Measurements from ENCODE around the gene DGKG.

Gene DGKG

DNA sequence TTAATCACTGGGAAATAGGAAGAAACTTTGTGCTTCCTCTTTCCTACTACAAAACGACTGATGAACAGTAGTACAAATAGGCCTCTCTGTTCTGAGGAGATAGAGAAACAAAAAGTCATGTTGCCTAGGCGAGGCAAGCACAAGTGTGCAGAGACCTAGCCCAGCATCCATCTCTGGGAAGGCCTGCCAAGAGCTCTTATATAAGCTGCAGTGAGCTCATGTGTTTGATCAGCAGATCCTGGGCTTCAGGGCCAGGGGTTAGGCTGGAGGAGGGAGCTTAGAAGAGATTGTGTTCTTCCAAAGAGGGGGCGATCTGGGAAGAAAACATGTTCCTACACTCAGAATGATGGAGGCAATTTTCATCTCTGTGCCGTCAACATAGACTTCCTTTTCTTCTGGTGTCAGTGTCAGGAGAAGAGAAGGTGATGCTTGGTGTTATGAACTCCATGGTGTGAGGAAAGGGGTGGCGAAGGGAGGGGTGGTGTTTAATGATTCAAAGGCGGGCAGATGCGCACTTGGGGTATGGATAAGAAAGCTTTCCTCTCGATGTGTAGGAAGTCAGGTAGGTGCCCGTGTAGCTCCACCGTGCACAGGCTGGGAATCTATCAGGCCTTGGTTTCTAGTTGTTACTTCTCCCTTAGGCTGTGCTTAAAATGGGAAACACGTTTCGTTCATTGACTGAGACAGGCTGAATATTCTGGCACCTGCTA, 223.6 kb downstream of the DGKG start:
- no peak for DNase-seq (ENCODE audit: low spot score)

DNA sequence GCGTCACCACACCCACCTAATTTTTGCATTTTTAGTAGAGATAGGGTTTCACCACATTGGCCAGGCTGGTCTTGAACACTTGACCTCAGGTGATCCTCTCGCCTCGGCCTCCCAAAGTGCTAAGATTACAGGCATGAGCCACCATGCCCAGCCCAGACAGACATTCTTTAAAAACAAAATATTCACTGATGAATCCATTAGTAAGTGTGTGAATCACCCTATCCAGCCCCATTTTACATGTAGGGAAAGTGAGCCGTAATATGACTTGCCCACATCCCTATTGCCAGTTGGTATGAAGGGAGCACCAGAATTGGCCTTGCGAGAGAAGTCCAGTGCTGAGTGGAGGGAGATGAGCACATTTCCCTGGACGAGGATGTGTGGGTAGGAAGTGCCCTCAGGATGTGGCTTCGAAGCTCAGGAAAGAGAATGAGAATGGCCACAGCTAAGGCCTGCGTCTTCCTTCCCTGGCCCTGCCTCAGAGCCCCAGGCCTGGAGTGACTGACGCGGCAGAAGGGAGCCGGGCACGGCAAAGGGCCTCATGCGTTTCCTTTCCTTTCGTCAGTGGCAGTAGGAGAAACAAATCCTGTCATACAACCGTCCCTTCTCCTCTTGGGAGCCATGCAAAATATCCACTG, 224.9 kb downstream of the DGKG start:
- no peak for DNase-seq (ENCODE audit: low spot score)

DNA sequence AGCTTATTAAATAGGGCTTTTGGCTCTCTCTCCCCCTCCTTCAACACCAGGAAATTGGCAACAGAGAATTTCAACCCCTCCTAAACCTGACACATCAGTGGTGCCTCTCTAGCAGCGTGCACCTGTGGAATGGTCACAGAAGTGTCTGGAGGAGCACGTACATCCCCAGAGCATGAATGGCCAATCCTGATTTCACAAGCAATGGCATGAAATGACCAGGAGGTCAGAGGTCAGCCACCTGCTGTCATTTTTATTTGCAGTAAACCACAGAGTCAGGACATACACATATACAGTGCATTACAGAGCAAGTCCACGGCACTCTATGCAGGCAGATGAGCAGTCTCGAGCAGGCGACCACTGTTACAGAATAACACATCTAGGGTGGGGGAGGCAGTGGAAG, 228.1 kb downstream of the DGKG start:
- DNase-seq (ENCODE audit: low spot score) = no peak

DNA sequence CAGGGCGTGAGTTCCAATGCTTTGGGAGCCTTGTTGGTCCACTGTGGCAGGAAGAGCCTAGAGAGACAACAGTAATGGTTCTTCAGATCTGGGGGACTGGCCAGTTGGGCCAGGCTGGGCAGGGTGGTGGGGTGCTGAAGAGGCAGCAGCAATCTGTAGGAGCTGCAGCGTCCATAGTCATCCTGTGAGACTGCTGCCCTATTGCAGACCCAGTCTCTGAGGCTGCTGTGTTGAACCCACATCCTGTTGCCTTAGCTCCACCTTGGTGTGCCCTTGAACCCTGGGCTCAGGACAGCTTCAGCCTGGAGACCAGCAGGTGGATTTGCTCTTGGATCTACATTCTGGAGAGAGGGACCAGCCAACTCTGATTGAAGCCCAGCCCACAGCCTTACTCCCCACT, 229.5 kb downstream of the DGKG start:
- no peak for DNase-seq (ENCODE audit: low spot score)

DNA sequence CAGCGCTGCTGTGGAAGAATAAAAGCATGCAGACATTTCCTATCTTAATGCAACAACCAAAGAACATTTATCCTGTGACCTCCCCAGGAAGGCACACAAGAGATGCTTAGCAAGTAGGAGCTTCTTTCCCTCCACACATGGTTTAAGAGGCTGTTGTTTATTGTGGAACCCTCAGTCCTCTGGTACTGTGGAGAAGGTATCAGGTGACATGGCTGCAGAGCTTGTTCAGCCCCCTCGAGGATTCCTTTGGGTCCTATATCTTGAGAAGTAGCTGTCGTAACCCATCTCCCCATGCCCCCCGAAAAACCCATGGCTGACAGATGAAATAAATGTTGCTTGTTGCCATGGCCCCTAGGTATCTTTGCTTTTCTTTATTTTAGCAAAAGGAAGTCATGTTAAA, 232.8 kb downstream of the DGKG start:
- no peak for DNase-seq (ENCODE audit: low spot score)

DNA sequence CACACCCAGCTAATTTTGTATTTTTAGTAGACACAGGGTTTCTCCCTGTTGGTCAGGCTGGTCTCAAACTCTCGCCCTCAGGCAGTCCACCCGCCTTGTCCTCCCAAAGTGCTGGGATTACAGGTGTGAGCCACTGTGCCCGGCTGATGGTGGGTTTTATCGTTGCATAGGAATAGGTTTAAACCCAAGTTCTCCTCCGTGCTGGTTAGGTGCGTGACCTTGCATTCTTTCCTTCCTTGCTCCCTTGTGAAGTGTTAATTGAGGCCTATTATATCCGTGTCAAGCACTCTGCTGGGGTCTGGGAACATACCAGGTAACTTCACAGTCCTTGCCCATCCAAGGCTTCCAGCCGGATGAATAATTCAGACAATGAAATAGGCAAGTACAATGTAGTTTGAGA, 233.9 kb downstream of the DGKG start:
- no peak for DNase-seq (ENCODE audit: low spot score)

DNA sequence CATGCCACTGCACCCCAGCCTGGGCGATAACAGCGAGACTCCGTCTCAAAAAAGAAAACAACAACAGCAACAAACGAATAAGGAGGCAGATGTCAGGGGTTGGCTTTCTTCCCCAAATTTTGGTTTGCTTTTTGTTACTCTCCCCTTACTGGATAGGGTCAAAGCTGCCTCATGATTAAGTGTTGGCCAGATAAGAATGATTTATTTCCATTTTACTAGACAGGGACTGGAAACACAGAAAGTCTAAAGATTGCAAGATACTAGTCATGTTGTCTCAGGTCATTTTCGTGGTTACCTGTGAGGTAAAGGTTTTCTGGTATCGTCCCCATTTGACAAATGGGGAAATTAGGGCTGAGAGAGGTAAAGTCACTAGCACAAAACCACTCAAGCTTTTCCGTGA, 234.6 kb downstream of the DGKG start:
- DNase-seq (ENCODE audit: low spot score) = no peak

DNA sequence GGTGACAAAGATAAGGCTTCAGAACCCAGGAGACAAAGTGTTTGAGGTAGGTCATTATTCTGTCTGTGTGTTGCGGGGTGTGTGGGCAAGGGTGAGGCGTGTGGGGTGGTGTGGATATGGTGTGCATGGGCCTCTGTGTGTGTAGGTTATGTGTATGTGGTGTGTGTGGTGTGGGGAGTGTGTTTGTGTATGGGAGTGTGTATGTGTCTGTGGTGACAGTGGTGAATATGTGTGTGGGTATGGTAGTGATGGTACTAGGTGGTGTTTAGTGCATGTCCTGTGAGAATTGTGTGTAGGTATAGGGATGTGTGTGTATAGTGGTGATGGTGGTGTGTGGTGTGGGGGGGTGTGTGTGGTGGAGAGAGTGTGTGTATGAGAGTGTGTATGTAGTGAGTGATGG, 236.9 kb downstream of the DGKG start:
- DNase-seq (ENCODE audit: low spot score) = no peak

DNA sequence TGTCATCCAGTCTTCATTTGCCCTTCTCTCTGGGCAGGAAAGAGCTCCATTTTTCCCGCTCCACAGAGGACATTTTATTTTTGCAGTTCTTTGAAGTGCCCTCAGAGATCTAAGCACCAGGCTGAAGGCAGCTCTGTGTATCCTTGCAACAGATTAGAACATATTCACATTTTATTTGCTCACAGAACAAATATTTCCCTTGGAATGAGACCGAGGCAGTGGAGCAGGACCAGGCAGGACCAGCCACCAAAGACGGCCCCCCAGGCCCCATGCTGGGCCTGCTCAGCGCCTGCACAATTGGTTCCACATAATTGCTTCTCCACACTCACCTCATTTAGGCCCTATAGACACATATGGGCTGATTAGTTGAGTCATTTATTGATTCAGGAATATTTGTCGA, 237.4 kb downstream of the DGKG start:
- no peak for DNase-seq (ENCODE audit: low spot score)

DNA sequence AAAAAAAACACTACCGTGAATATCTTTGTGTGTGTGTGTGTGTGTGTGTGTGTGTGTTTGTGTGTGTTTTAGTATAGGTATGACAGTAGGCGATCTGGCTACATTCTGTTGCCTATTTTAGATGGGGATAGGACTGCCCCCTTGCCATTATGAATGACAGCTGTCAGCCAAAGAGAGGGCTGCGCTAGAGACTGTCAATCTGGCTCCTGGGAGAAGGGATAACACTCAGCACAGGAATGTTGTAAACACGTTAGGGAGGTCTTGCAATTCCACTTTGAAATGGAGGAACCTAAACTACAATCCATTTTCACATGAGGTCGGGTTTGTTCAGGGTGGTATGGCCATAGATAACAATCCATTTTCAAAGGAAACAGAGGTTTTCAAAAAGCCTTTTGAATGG, 239.0 kb downstream of the DGKG start:
- no peak for DNase-seq (ENCODE audit: low spot score)

DNA sequence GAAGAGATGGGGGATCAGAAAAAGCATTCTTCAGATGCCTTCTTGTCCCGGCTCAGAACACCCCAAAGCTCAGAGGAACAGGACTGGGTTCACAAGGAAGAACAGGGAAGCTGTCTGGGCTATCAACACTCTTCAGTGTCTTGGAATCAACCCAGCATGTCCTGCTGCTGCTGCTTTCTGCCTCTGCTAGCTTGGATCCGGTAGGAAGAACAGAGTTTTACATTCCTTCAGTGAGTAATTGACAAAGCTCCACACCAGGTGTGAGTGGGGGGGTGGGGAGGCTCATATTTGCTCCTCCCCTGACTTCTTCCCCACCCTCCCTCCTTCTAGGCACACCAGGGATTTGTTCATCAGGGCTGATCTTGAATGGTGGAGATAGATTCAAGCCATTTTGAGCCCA, 240.1 kb downstream of the DGKG start:
- no peak for DNase-seq (ENCODE audit: low spot score)

DNA sequence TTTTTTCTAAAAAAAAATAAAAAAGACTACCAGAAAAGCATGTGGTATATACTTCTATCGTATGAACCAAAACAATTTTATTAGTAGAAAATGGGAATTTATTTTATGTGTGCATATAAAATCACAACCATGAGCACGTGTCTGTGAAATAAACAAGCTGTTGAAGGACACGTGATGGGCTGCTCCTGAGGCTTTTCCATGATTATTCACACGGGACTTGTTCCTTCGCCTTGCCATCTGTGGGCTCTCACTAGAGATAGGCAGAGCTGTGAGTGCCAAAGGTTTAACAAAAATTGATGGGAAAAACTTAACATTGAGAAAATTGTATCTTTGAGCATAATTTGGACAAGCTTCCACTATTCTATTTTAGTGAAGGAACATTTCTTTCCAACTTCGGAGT, 240.8 kb downstream of the DGKG start:
- DNase-seq (ENCODE audit: low spot score) = no peak

DNA sequence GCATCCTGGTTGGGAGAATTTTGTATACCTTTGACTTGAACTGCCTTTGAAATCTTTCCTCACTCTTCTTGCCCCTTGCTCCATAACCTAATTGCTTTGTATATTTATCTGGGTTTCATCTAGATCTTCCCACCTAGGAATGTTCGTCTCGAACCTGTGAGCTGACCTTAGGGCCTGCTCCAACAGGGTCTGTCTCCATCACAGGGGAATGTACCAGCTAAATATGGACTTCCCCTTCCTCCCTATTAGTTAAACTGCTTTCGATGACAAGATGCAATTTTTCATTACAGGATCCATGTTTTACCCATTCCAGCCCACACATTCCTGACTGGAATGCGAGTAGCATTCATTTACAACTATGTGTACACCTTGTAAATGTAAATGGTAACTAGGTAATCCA, 242.5 kb downstream of the DGKG start:
- no peak for DNase-seq (ENCODE audit: low spot score)

DNA sequence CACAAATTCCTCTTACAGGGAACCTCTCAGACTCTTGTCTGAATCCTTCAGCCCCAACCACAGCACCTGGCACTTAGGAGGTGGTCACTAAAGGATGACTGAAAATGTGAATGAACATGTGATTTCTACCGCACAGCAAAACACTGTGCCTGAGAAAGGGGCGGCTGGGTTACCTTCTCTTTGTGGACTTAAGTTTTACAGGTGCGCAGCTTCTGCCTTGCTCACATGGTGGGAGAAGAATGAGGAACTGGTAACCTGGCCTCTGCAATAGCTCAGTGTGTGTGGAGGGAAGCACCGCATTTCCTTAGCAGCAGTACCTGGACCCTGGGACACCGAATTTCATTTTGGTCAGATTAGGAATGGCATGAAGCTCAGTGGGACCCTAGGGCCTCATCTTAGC, 243.3 kb downstream of the DGKG start:
- no peak for DNase-seq (ENCODE audit: low spot score)

DNA sequence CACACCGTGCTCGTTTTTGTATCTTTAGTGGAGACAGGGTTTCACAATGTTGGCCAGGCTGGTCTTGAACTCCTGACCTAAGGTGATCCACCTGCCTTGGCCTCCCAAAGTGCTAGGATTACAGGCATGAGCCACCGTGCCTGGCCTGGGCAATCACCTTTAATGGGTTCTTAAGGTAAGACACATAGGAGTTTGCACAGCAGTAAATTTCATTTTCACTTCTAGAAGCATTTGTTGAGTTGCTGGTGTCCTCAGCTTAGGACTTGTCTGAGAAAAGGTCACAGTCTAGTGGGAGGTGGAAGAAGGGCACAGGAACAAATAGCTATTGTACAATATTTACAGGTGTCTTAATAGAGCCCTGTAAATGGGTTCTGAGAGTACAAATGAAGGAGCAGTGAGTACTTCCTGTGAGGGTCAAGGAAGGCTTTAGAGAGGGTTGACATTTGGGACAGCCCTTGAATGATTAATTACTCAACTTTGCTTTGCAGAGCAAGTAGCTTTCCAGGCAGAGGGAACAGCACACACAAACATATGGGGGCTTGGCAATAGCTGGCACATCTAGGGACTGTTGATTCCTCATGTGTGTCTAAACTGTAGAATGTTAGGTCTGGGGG, 244.4 kb downstream of the DGKG start:
- no peak for DNase-seq (ENCODE audit: low spot score)

DNA sequence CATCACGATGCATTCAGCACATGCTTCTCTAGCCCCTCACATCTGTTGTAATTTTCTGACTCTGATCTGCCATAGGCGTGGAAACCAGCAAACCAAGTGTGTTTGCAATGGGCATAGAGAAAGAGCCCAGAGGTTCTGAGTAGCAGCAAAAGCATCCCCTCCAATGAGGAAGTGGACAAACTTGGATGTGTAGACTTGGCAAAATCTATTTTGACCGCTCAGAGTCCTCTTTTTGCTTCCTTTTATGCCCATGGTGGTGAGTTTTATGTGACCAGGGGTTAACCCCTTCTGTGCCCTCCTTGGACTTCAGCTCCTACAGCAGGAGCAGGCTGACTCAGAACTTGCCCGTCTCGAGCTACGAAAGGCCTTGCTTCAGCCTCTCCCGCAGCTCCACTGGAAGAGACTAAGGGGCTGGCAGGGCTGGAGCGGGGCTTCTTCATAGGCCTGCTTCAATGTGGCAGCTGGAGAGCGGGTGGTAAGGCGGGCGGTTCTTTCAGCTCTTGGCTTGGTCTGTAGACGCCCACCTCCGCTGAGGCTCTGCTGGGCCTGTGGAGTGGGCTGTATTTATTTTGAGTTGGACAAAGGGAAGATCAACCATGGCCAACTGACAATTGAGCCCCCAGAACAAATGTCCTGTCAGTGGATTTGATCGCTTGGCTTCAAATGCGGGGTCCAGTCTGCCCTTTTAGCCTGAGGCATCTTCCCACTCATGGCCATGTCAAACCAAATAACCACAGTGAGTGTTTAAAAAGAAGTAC, 246.6 kb downstream of the DGKG start:
- no peak for DNase-seq (ENCODE audit: low spot score)

DNA sequence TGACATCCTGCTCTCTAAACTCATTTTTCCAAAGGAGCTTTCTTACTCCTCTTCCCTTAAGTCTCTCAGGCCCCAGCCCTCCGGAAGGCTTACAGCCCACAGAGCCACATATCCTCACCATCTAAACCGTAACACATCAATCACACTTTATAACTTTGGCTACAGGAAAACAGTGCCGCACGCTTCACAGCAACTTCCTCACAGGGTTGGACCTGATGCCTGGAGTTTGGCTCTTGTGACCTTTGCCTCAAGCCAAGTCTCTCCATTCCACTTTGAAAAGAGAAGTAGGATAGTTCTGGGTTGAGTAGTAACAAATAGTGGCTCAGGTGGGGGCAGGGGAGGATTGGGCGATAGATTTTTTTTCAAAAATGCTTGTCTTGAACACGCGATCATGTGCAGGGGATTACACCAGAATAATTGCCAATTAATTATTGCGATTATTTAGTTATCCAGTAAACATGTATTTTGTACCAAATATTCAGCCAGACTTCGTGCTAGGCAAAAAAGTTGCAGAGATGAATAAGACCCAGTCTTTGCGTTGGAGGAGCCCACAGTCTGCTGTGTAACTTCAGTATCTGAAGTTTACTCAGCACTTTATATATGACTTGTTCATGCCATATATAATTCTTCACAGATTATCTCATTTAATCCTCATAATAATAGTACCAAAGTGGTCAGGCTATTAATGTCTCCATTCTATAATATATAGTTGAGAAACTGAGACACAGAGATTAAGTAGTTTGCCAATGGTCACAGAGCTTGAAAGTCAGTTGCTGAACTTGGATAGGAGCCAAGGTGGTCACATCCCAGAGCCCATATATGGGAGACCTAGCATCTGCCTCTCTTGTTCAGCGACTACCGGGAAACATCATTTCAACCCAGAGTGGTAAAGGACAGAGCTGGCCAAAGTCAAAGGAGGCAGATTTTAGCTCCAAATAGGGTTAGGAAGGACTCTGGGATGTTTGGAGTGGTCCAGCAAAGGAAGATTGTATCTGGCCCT, 250.8 kb downstream of the DGKG start:
- DNase-seq (ENCODE audit: low spot score) = no peak

DNA sequence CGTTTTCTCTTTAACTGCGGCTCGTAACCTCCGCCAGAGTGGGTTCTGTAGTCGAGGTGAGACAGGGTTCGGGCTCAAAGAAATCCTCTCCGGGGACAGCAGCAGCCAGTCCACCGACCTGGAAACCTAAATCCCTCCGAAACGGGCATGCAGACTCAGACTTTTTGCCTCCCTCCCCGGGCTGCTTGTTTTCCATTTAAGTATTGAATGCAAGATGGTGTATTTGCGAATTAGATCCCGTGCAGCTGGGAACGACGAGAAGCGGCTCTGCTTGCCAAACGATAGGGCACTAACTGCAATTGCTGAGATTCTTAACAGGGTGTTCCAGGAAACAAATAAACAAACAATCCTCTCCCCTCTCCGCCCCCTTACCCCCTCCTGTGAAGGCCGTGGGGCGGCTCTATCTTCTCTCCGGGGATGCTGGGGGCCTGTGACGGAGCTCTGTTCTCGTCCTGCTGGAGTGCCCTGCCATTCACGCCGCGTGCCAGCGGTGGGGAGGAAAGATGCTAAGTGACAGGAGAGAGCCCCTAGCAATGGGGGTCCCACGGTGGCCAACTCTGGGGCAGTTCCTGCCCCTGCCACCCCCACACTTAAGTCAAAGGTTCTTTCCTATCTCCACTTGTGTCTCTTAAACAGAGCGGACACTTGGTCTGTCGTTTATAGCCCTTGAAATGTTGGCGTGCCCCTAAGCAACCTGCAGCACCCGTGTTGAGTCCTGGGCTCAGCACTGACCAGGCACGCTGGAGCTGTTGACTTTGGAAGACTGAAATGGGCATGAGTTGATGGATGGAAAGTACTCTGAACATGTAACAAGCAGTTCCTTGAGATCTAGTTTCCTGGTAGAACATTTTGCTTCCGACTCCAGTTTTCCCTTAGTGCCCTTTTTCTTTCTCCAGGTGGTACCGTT, 251.9 kb downstream of the DGKG start:
- no peak for DNase-seq (ENCODE audit: low spot score)

DNA sequence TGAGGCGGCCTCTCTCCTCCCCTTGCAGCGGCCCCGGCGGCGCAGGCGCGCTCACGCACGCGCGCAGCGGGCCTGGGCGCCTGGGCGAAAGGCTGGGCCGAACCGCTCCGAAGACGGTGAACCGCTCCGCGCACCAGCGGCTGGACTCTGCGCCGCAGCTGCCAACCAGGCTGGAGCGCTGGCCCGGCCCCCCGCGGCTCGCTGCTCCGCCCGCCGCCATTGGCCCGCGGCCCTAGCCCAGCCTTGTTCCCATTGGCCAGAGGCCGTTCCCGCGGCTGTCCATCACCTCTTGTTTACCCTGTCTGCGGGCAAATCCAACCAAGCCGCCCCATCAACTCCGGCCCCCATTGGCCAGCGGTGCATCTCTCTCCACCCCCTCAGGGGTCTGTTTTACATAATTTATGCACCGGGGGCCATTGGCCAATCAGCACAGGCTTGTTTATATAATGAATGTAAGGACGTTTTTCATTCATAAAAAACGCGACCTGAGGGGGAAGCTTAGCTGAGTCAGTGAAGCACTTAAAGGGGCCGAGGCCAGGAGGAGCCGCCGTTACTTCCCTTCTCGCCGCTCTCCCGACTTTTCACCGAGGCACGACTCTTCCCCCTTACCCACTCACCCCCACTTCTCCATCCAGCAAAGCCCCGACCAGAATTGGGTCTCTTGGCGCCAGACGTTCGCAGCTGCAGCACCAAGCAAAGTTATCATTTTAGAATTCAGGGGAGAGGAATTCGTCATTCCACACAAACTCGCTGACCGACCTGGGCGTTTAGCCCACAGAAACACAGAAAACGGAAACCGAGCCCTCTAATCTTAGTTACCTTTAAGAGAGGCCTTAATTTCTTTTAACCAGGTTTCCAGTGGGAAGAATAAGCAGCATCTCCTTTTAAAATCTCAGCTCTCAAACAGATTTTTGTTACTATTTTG, 252.8 kb downstream of the DGKG start, which contains the start of gene ETV5:
TSS of gene ETV5 (minus strand) at position 149 of the 925 bp plus-strand sequence. CDS start 3,221 bp downstream, outside the sequence.
- DNase-seq (ENCODE audit: low spot score) = peak; percentile 83
